Adrenal gland (tissue), 12 donors: Measurements from ENCODE around the gene HOXA3. TPM values are rescaled to one million over a fixed set of nuclear protein-coding genes. Genes with fewer than 3 reads are reported as not detected.

Experiments
- DNase-seq, 7 donors: peaks; one replicate each; pipeline ENCODE4 v3.0.0-alpha.2; 2019 to 2020
- H3K27ac ChIP-seq, 5 donors: fragments of 200-600 bp; sonication (generic) in 4 of 5; 1 replicate in 3 of 5; 2 replicates in 2 of 5; pipeline versions ENCODE4 v1.5.1 to v1.8.0; 2016 to 2020; ENCODE audit warnings: mild to moderate bottlenecking in 1 of 5
- H3K27me3 ChIP-seq: fragments of 200-600 bp; 2 replicates; pipeline ENCODE4 v1.8.0; 2021
- H3K36me3 ChIP-seq, 2 donors: fragments of 200-600 bp; replicated peaks in 1 of 2; 1 replicate in 1 of 2; 2 replicates in 1 of 2; pipeline versions ENCODE4 v1.5.1 to v1.8.0; 2018 to 2022
- H3K4me1 ChIP-seq, 2 donors: fragments of 200-600 bp; replicated peaks in 1 of 2; 1 replicate in 1 of 2; 2 replicates in 1 of 2; pipeline versions ENCODE4 v1.5.1 to v1.8.0; 2018 to 2021
- H3K4me3 ChIP-seq, 4 donors: fragments of 200-600 bp; sonication (generic) in 3 of 4; one replicate each; pipeline ENCODE4 v1.5.1; 2016 to 2018
- H3K9me3 ChIP-seq, 3 donors: fragments of 200-600 bp; sonication (generic) in 1 of 3; replicated peaks in 1 of 3; 1 replicate in 2 of 3; 2 replicates in 1 of 3; pipeline versions ENCODE4 v1.5.1 to v1.8.0; 2016 to 2021
- POLR2A ChIP-seq, 2 donors: fragments of 450-650 bp; IDR thresholded peaks; one replicate each; pipeline ENCODE4 v1.6.1; 2017; ENCODE audit warnings: antibody characterized with exemption in 2 of 2, mild to moderate bottlenecking in 2 of 2, moderate library complexity in 1 of 2
- WGBS, 4 donors: extraction: QIAGEN DNeasy Blood & Tissue Kit in 2 of 4; methylation state at CpG; one replicate each; pipeline versions ENCODE4 v1.1.5 to v1.1.7; 2013 to 2017; 5-methylcytosine and 5-hydroxymethylcytosine counted together
- intact Hi-C, 2 donors: fragments of 100-400 bp; cut with DNase I; formaldehyde crosslinking; loops; one replicate each; pipeline versions ENCODE4 v1.14.1 to v1.15.0; 2022 to 2023
- polyA plus RNA-seq, 3 donors: library from polyadenylated mRNA; stranded (reverse); fragments of 200-250 nt in 2 of 3; fragments of 350-450 nt in 1 of 3; fragmentation: Illumina TruSeq in 1 of 3; extraction: RNeasy Lipid Tissue Mini Kit (QIAGEN cat#74804) in 1 of 3; gene quantifications; one replicate each; pipeline ENCODE4 v1.2.3, GENCODE V29; 2013 to 2014
- total RNA-seq, 9 donors: library from RNA; depleted of rRNA in 4 of 9; stranded (reverse); fragments of >200 nt in 4 of 9; fragments of 120-200 nt in 1 of 9; fragmentation: NEBNext Ultra II Directional in 1 of 9; extraction: Animal tissue kit (Norgen Biotek cat#: 25700) in 1 of 9; gene quantifications; one replicate each; pipeline versions ENCODE4 v1.1.0 to v1.2.4, GENCODE V29; 2013 to 2023
- TF ChIP-seq, protein P1 (sequence below), 6 experiments: fragments of 450-650 bp in 4 of 6; fragments of 200-600 bp in 2 of 6; sonication (generic) in 1 of 6; IDR thresholded peaks; 1 replicate in 5 of 6; 2 replicates in 1 of 6; pipeline versions ENCODE4 v1.5.1 to v1.8.0; 2016 to 2021; ENCODE audit warnings: antibody characterized with exemption in 6 of 6, mild to moderate bottlenecking in 2 of 6, moderate library complexity in 1 of 6
- donor health status: healthy with polysubstance abuse.
- donor health status: Bipolar disorder and iron deficiency.
- donor health status: DM: yes; HTN: yes; CAD: no.
- donor health status: DM: no; HTN: no; CAD: no.
- donor health status: DM: no; HTN: no; CAD: no.
- donor health status: DM: yes; HTN: yes; CAD: no.

Gene HOXA3
- total and polyA plus RNA-seq, 12 donors, result 1.0 to 32.7 (median 3.8) TPM

DNA sequence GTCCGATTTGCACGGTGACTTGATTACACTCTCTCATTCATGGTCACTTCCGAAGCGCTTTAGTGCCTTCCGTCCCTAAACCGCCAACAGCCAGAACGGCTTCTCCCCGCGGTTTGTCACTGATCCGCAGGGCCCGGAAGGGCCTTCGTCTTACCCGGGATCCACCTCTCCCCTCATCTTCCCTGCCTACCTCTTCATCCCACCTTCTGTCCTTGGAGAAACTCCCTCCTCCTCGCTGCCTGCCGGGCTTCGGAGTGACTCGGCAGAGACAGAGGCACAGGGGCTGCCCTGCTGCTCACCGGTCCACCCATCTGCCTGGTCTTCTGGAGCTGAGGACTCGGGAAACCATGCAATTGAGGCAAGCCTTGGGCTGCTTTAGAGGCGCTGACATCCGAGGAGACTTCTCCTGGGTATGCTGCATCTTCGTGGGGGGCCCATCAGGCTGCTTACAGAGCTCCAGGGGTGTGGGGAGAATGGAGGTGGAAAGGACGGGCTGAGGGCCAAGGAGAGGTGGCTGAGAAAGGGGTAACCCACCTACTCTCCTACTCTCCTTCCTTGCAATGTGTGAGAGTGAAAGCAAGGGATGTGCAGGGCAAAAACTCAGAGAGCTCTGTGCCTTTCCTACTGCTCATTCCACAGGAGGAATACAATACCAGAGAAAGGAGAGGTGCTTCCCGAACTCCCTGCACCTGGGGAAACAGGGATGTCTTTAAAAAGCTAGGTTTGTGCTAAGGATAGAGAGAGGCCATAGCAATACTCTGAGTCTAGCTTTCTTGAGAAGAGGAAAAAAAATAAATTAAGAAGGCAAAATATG is 33.7 kb upstream of the HOXA3 start:
- intact Hi-C loops, result loop anchor here in 1 of 2 donors (10.0 kb wide), 1 partner anchor 1311 kb away; no protein-coding TSS in a partner anchor
- TF ChIP-seq POLR2A (IDR thresholded peaks at IDR 0.05), result no peak
- TF ChIP-seq, protein P1, sequence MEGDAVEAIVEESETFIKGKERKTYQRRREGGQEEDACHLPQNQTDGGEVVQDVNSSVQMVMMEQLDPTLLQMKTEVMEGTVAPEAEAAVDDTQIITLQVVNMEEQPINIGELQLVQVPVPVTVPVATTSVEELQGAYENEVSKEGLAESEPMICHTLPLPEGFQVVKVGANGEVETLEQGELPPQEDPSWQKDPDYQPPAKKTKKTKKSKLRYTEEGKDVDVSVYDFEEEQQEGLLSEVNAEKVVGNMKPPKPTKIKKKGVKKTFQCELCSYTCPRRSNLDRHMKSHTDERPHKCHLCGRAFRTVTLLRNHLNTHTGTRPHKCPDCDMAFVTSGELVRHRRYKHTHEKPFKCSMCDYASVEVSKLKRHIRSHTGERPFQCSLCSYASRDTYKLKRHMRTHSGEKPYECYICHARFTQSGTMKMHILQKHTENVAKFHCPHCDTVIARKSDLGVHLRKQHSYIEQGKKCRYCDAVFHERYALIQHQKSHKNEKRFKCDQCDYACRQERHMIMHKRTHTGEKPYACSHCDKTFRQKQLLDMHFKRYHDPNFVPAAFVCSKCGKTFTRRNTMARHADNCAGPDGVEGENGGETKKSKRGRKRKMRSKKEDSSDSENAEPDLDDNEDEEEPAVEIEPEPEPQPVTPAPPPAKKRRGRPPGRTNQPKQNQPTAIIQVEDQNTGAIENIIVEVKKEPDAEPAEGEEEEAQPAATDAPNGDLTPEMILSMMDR (IDR thresholded peaks at IDR 0.05), result no peak
- no peak overlapping the region for H3K4me3 ChIP-seq
- H3K4me1 ChIP-seq, result peaks cover 10 to 33% of the 10 kb centered on the region in 2 donors
- H3K27me3 ChIP-seq, result peaks cover 100% of the 10 kb centered on the region
- no peak overlapping the region for H3K27ac ChIP-seq
- DNase-seq, result peak in 3 of 7 donors; percentile 14 to 48 (median 23)
- 18 to 27% (median 22%) methylated on average over 14 to 24 of the region's 24 CpGs for WGBS, 4 donors
- H3K9me3 ChIP-seq, result no peaks in the 10 kb centered on the region
- no peaks in the 10 kb centered on the region for H3K36me3 ChIP-seq

DNA sequence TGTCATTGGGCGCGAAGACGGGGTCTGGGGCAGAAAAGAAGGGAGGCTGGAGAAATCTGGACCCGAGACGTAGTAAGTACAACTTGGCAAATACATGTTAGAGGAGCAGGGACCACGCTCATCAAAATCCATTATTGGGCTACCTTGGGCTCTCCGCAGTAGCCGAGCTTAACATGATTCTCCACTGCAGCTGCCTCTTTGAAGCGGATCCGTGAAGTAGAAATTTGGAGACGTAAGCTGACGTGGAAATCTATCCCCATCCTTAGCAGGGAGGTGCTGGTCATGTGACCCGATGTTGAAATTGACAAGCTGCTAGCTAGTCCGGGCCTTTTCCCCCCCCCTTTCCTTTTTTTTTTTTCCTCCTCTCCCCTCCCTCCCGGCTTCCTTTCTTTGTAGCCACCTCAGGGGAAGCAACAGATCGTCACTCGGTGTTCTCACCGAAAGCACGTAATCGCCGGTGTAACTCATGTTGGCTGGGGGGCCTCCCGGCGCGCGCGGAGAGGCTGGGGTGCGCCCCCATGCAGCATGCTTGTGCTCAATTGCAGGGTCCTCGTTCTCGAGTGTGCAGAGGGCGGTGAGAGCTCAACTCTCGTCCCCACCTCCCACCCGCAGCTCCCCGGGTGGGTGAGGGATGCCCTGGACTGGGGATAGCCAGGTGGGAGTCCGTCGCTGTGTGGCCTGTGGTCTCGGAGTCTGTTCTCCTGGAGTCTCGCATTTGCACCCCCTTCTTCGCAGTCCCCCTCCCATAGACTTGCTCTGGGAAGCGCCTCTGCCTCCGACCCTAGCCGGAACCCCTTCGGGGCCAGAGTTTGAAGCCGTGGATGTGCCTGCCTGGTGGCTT is 32.9 kb upstream of the HOXA3 start, which contains the start of gene HOXA11:
Gene HOXA11 (minus strand): TSS at position 220 of the 841 bp plus-strand sequence. CDS start 88 bp downstream, at position 132.
- H3K4me1 ChIP-seq, result peaks cover 10 to 33% of the 10 kb centered on the region in 2 donors
- 8 to 15% (median 10%) methylated on average over 27 to 43 of the region's 43 CpGs for WGBS, 4 donors
- no peak for TF ChIP-seq POLR2A (IDR thresholded peaks at IDR 0.05)
- TF ChIP-seq, protein P1 (IDR thresholded peaks at IDR 0.05), result no peak
- intact Hi-C loops, result loop anchor here in 1 of 2 donors (10.0 kb wide), 1 partner anchor 1310 kb away; no protein-coding TSS in a partner anchor
- peak within 1 kb of the TSS in 1 of 4 donors; percentile 42 for H3K4me3 ChIP-seq
- H3K27ac ChIP-seq, result no peak within 1 kb of the TSS
- H3K27me3 ChIP-seq, result peaks cover 100% of the 10 kb centered on the region
- peak in 6 of 7 donors; percentile 16 to 49 (median 32) for DNase-seq
- no peaks in the 10 kb centered on the region for H3K36me3 ChIP-seq
- H3K9me3 ChIP-seq, result no peaks in the 10 kb centered on the region

DNA sequence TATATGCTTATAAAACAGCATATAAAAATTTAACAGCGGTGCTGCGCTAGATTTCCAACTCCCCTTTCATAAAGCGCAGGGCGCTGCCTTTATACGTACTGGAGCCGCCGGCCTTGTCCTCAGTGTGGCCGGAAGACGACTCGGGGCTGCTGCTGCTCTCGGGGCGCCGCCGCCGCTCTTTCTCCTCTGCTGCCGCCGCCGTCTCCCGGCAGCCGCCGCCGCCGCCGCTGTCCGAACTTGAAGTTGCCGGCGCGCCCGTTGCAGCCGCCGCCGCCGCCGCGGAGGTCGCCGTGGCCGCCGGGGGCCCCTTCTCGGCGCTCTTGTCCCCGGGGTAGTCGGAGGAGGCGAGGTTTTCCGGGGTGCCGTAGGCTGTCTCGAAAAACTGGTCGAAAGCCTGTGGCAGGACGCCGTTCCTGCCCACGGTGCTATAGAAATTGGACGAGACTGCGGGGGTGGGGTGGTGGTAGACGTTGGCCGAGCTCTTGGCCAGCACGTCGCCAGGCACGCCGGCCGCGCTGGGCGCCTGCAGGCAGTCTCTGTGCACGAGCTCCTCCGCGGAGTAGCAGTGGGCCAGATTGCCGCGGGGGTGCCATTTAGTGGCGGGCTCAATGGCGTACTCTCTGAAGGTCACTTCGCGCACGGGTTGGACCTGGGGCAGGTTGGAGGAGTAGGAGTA is 32.1 kb upstream of the HOXA3 start:
- Histone ChIP-seq H3K27me3 (peaks cover 98% of the 10 kb centered on the region), H3K36me3 (no peaks in the 10 kb centered on the region), H3K4me1 (peaks cover 17 to 33% of the 10 kb centered on the region in 2 donors), H3K9me3 (no peaks in the 10 kb centered on the region), H3K4me3 (peak overlapping the region in 1 of 4 donors; percentile 42), H3K27ac (no peak overlapping the region)
- WGBS, 4 donors, result 2 to 6% (median 4%) methylated on average over 10 to 72 of the region's 72 CpGs
- intact Hi-C loops, result loop anchor here in 1 of 2 donors (10.0 kb wide), 1 partner anchor 1310 kb away; no protein-coding TSS in a partner anchor
- TF ChIP-seq POLR2A (IDR thresholded peaks at IDR 0.05), result no peak
- TF ChIP-seq, protein P1 (IDR thresholded peaks at IDR 0.05), result no peak
- peak; percentile 20 to 58 (median 37) for DNase-seq
